ENCODE results near the gene TMED10.

GRCh38 chr14:75185251-75186040 is 9.0 kb upstream of the TMED10 start:
- TF ChIP-seq CTCF (conservative IDR thresholded peaks at IDR 0.05) (no peak), EZH2 (IDR thresholded peaks at IDR 0.05; ENCODE audit: low read depth) (no peak)

Data from PC-9 (cell line).